K562 (cell line): ENCODE results near the gene CD9. TPM values are rescaled to one million over a fixed set of nuclear protein-coding genes. Genes with fewer than 3 reads are reported as not detected.

ENCODE experiments used
- ATF1 ChIP-seq, 2 experiments: fragments of 450-650 bp in 1 of 2; IDR thresholded peaks; 2 replicates each; pipeline ENCODE4 v1.6.1; 2016; ENCODE audit warnings: missing compliant biosample characterization in 1 of 2, missing genetic modification characterization in 1 of 2
- ATF3 ChIP-seq, 2 experiments: fragments of 450-650 bp in 1 of 2; sonication (generic) in 1 of 2; formaldehyde crosslinking in 1 of 2; IDR thresholded peaks in 1 of 2; conservative IDR thresholded peaks in 1 of 2; 2 replicates each; pipeline versions ENCODE4 v1.6.1 to v1.8.1; 2016 to 2023; ENCODE audit warnings: mild to moderate bottlenecking in 2 of 2, moderate library complexity in 2 of 2, inconsistent platforms in 1 of 2, missing genetic modification reagents in 1 of 2
- ATF7 ChIP-seq: fragments of 450-650 bp; IDR thresholded peaks from 2 replicates; pipeline ENCODE4 v1.7.1; 2014; ENCODE audit warnings: mild to moderate bottlenecking, moderate library complexity
- CBX1 ChIP-seq: sonication (generic); IDR thresholded peaks from 2 replicates; pipeline ENCODE4 v1.6.1; 2016; ENCODE audit warnings: antibody characterized with exemption, low read depth, mild to moderate bottlenecking
- JUN ChIP-seq, 2 experiments: sonication (generic) in 1 of 2; formaldehyde crosslinking in 1 of 2; IDR thresholded peaks; 2 replicates each; pipeline versions ENCODE4 v1.6.1 to v1.8.0; 2012 to 2022; ENCODE audit warnings: borderline replicate concordance in 2 of 2, mild to moderate bottlenecking in 2 of 2, improper control_type of control experiment in 1 of 2, low read depth in 1 of 2, low read length in 1 of 2, missing genetic modification reagents in 1 of 2
- JUNB ChIP-seq: fragments of 450-650 bp; formaldehyde crosslinking; conservative IDR thresholded peaks from 2 replicates; pipeline ENCODE4 v1.4.0; 2020; ENCODE audit warnings: mild to moderate bottlenecking
- NR2C1 ChIP-seq, 2 experiments: fragments of 450-650 bp; IDR thresholded peaks; 2 replicates each; pipeline ENCODE4 v1.6.1; 2017; ENCODE audit warnings: mild to moderate bottlenecking in 2 of 2, antibody characterized with exemption in 1 of 2, inconsistent platforms in 1 of 2, missing compliant biosample characterization in 1 of 2, missing genetic modification characterization in 1 of 2
- PURB ChIP-seq: sonication (generic); formaldehyde crosslinking; IDR thresholded peaks from 2 replicates; pipeline ENCODE4 v1.9.0; 2021; ENCODE audit warnings: low read depth, mild to moderate bottlenecking, missing genetic modification reagents
- TAF7 ChIP-seq: fragments of 450-650 bp; IDR thresholded peaks from 2 replicates; pipeline ENCODE4 v1.6.1; 2016; ENCODE audit warnings: missing genetic modification characterization, missing compliant biosample characterization
- ZMIZ1 ChIP-seq, 2 experiments: fragments of 150-350 bp in 1 of 2; IDR thresholded peaks; 2 replicates each; pipeline ENCODE4 v1.6.1; 2012 to 2016; ENCODE audit warnings: low read depth in 2 of 2, low read length in 2 of 2, mild to moderate bottlenecking in 1 of 2, moderate library complexity in 1 of 2
- ZNF592 ChIP-seq: fragments of 450-650 bp; IDR thresholded peaks from 2 replicates; pipeline ENCODE4 v1.6.1; 2017; ENCODE audit warnings: antibody characterized with exemption, mild to moderate bottlenecking
- polyA plus RNA-seq, 8 experiments: library from polyadenylated mRNA; depleted of rRNA in 4 of 8; stranded (reverse) in 5 of 8; unstranded in 3 of 8; fragments of >200 nt; fragmentation: Nextera tagmentation in 2 of 8; fragmentation: Illumina TruSeq in 1 of 8; extraction: Ambion mirVana in 2 of 8; extraction: Trizol in 1 of 8; gene quantifications; 2 replicates each; pipeline versions ENCODE4 v1.2.1 to v1.2.3, GENCODE V29; 2011 to 2014; ENCODE audit warnings: inconsistent platforms in 1 of 8, missing spikeins in 1 of 8
- total RNA-seq, 7 experiments: library from RNA; depleted of rRNA in 6 of 7; stranded (reverse); fragments of >200 nt in 6 of 7; fragmentation: Illumina TruSeq in 2 of 7; extraction: Trizol in 2 of 7; gene quantifications; 2 replicates each; pipeline versions ENCODE4 v1.2.1 to v1.2.3, GENCODE V29; 2011 to 2021; ENCODE audit warnings: low replicate concordance in 1 of 7

CD9 gene
- total and polyA plus RNA-seq, 9 of the 15 experiments (the other 6 are each of a cell fraction or from before 2014, with no cell fraction given) = 0.43 to 5.6 (median 0.62) TPM

GRCh38 chr12:6167327-6168280 is 32.6 kb upstream of the CD9 start (continued):
- TF ChIP-seq JUN (IDR thresholded peaks at IDR 0.05; ENCODE audit: borderline replicate concordance, low read depth, low read length) (peak; percentile 100), JUN (CRISPR knock-in tag; IDR thresholded peaks at IDR 0.05; ENCODE audit: borderline replicate concordance) (peak; percentile 86; the same call in 1 of the 2 replicates), JUNB (peak; percentile 90), ATF7 (peak; percentile 96), TAF7 (tag) (no peak), PURB (CRISPR knock-in tag) (no peak), ZNF592 (peak; percentile 74), ZMIZ1 (IDR thresholded peaks at IDR 0.05; ENCODE audit: low read depth in 2 of 2, low read length in 2 of 2) (no peak), ATF3 (IDR thresholded peaks at IDR 0.05) (peak; percentile 99), ATF3 (CRISPR knock-in tag; conservative IDR thresholded peaks at IDR 0.05) (peak; percentile 95), ATF1 (CRISPR knock-in tag; IDR thresholded peaks at IDR 0.05) (no peak), ATF1 (tag; IDR thresholded peaks at IDR 0.05) (peak; percentile 66), NR2C1 (IDR thresholded peaks at IDR 0.05) (peak; percentile 24; the same call in 1 of the 2 replicates), NR2C1 (tag; IDR thresholded peaks at IDR 0.05) (peak; percentile 79), CBX1 (0 out of 2 replicates have a peak, but pooled peaks have one; percentile 43)
